Measurements from ENCODE around the gene GSTM4.

Gene GSTM4

GRCh38 chr1:109625601-109626560, 30.0 kb upstream of the GSTM4 start:
- Histone ChIP-seq H3K4me3 (ENCODE audit: low read length) (no peak overlapping the region), H3K36me3 (ENCODE audit: insufficient read depth, low read length) (peaks cover 54% of the 10 kb centered on the region), H3K4me1 (ENCODE audit: control insufficient read depth, insufficient read depth, low read length) (peaks cover 36% of the 10 kb centered on the region), H3K4me2 (ENCODE audit: low read length) (peak overlapping the region; percentile 4), H3K27me3 (ENCODE audit: control insufficient read depth, insufficient read depth, low read length) (no peaks in the 10 kb centered on the region), H3K9ac (ENCODE audit: low read depth, low read length) (no peak overlapping the region), H3K9me3 (replicated peaks; ENCODE audit: low read length) (no peaks in the 10 kb centered on the region)

GRCh38 chr1:109626682-109627408, 29.1 kb upstream of the GSTM4 start:
- no peak overlapping the region for H3K9ac ChIP-seq (ENCODE audit: low read depth, low read length)
- H3K4me1 ChIP-seq (ENCODE audit: control insufficient read depth, insufficient read depth, low read length): peaks cover 30% of the 10 kb centered on the region
- no peaks in the 10 kb centered on the region for H3K9me3 ChIP-seq (replicated peaks; ENCODE audit: low read length)
- H3K27me3 ChIP-seq (ENCODE audit: control insufficient read depth, insufficient read depth, low read length): no peaks in the 10 kb centered on the region
- H3K4me3 ChIP-seq (ENCODE audit: low read length): no peak overlapping the region
- H3K4me2 ChIP-seq (ENCODE audit: low read length): no peak overlapping the region
- H3K36me3 ChIP-seq (ENCODE audit: insufficient read depth, low read length): peaks cover 64% of the 10 kb centered on the region

GRCh38 chr1:109627692-109628399, 28.1 kb upstream of the GSTM4 start:
- Histone ChIP-seq H3K4me2 (ENCODE audit: low read length) (no peak overlapping the region), H3K9me3 (replicated peaks; ENCODE audit: low read length) (no peaks in the 10 kb centered on the region), H3K27me3 (ENCODE audit: control insufficient read depth, insufficient read depth, low read length) (no peaks in the 10 kb centered on the region), H3K9ac (ENCODE audit: low read depth, low read length) (no peak overlapping the region), H3K4me3 (ENCODE audit: low read length) (no peak overlapping the region), H3K4me1 (ENCODE audit: control insufficient read depth, insufficient read depth, low read length) (peaks cover 20% of the 10 kb centered on the region), H3K36me3 (ENCODE audit: insufficient read depth, low read length) (peaks cover 63% of the 10 kb centered on the region)

- H3K36me3 ChIP-seq (ENCODE audit: insufficient read depth, low read length): peaks cover 63% of the 10 kb centered on the region
- H3K4me1 ChIP-seq (ENCODE audit: control insufficient read depth, insufficient read depth, low read length): peaks cover 11% of the 10 kb centered on the region
- no peak overlapping the region for H3K4me2 ChIP-seq (ENCODE audit: low read length)
- no peaks in the 10 kb centered on the region for H3K27me3 ChIP-seq (ENCODE audit: control insufficient read depth, insufficient read depth, low read length)
- H3K4me3 ChIP-seq (ENCODE audit: low read length): no peak overlapping the region
- no peak overlapping the region for H3K9ac ChIP-seq (ENCODE audit: low read depth, low read length)
- no peaks in the 10 kb centered on the region for H3K9me3 ChIP-seq (replicated peaks; ENCODE audit: low read length)
Observed at GRCh38 chr1:109628540-109629321, 27.2 kb upstream of the GSTM4 start.

- Histone ChIP-seq H3K9ac (ENCODE audit: low read depth, low read length) (no peak overlapping the region), H3K4me3 (ENCODE audit: low read length) (no peak overlapping the region), H3K4me2 (ENCODE audit: low read length) (no peak overlapping the region), H3K27me3 (ENCODE audit: control insufficient read depth, insufficient read depth, low read length) (no peaks in the 10 kb centered on the region), H3K36me3 (ENCODE audit: insufficient read depth, low read length) (peaks cover 63% of the 10 kb centered on the region), H3K9me3 (replicated peaks; ENCODE audit: low read length) (no peaks in the 10 kb centered on the region), H3K4me1 (ENCODE audit: control insufficient read depth, insufficient read depth, low read length) (peaks cover 4% of the 10 kb centered on the region)
Observed at GRCh38 chr1:109629372-109630030, 26.4 kb upstream of the GSTM4 start.

GRCh38 chr1:109630081-109630897, 25.6 kb upstream of the GSTM4 start:
- no peak overlapping the region for H3K4me2 ChIP-seq (ENCODE audit: low read length)
- H3K9me3 ChIP-seq (replicated peaks; ENCODE audit: low read length): no peaks in the 10 kb centered on the region
- H3K9ac ChIP-seq (ENCODE audit: low read depth, low read length): no peak overlapping the region
- no peaks in the 10 kb centered on the region for H3K27me3 ChIP-seq (ENCODE audit: control insufficient read depth, insufficient read depth, low read length)
- no peak overlapping the region for H3K4me3 ChIP-seq (ENCODE audit: low read length)
- no peaks in the 10 kb centered on the region for H3K4me1 ChIP-seq (ENCODE audit: control insufficient read depth, insufficient read depth, low read length)
- peaks cover 63% of the 10 kb centered on the region for H3K36me3 ChIP-seq (ENCODE audit: insufficient read depth, low read length)

- Histone ChIP-seq H3K36me3 (ENCODE audit: insufficient read depth, low read length) (peaks cover 57% of the 10 kb centered on the region), H3K9ac (ENCODE audit: low read depth, low read length) (no peak overlapping the region), H3K9me3 (replicated peaks; ENCODE audit: low read length) (no peaks in the 10 kb centered on the region), H3K4me3 (ENCODE audit: low read length) (no peak overlapping the region), H3K4me1 (ENCODE audit: control insufficient read depth, insufficient read depth, low read length) (peaks cover 3% of the 10 kb centered on the region), H3K27me3 (ENCODE audit: control insufficient read depth, insufficient read depth, low read length) (no peaks in the 10 kb centered on the region), H3K4me2 (ENCODE audit: low read length) (no peak overlapping the region)
Observed at GRCh38 chr1:109630898-109631512, 24.9 kb upstream of the GSTM4 start.

- Histone ChIP-seq H3K36me3 (ENCODE audit: insufficient read depth, low read length) (peaks cover 49% of the 10 kb centered on the region), H3K27me3 (ENCODE audit: control insufficient read depth, insufficient read depth, low read length) (no peaks in the 10 kb centered on the region), H3K9me3 (replicated peaks; ENCODE audit: low read length) (no peaks in the 10 kb centered on the region), H3K4me1 (ENCODE audit: control insufficient read depth, insufficient read depth, low read length) (peaks cover 11% of the 10 kb centered on the region), H3K4me3 (ENCODE audit: low read length) (no peak overlapping the region), H3K4me2 (ENCODE audit: low read length) (no peak overlapping the region), H3K9ac (ENCODE audit: low read depth, low read length) (no peak overlapping the region)
Observed at GRCh38 chr1:109631513-109632505, 24.1 kb upstream of the GSTM4 start.
